Nephron progenitor cell (in vitro differentiated cells): ENCODE data around the gene MYCL.

ENCODE experiments used
- DNase-seq: peaks from one replicate; pipeline ENCODE4 v3.0.0; 2021
- H3K27ac Mint-ChIP-seq: 2 replicates; pipeline ENCODE4 v1.8.0; 2021; ENCODE audit warnings: mild to moderate bottlenecking, moderate library complexity, mixed read lengths
- H3K27me3 Mint-ChIP-seq: 2 replicates; pipeline ENCODE4 v1.8.0; 2021; ENCODE audit warnings: mild to moderate bottlenecking, low read depth, mixed read lengths; ENCODE audit not compliant: poor library complexity
- H3K36me3 Mint-ChIP-seq: 2 replicates; pipeline ENCODE4 v1.8.0; 2021; ENCODE audit warnings: low read depth, mixed read lengths
- H3K4me1 Mint-ChIP-seq: 2 replicates; pipeline ENCODE4 v1.8.0; 2021; ENCODE audit warnings: mixed read lengths
- H3K4me3 Mint-ChIP-seq: 2 replicates; pipeline ENCODE4 v1.8.0; 2021; ENCODE audit warnings: mild to moderate bottlenecking, moderate library complexity, mixed read lengths
- H3K9me3 Mint-ChIP-seq: 2 replicates; pipeline ENCODE4 v1.8.0; 2021; ENCODE audit warnings: mild to moderate bottlenecking, moderate library complexity, mixed read lengths
- CTCF ChIP-seq: fragments of 200-600 bp; sonication (generic); IDR thresholded peaks from 2 replicates; pipeline ENCODE4 v1.5.0; 2021; ENCODE audit warnings: antibody characterized with exemption

Gene MYCL

GRCh38 chr1:39910263-39910662 is 8.5 kb upstream of the MYCL start:
- no peak for DNase-seq
- Mint-ChIP-seq H3K4me1 (no peaks in the 10 kb centered on the region), H3K27ac (no peak overlapping the region), H3K9me3 (peaks cover 24% of the 10 kb centered on the region), H3K27me3 (peaks cover 15% of the 10 kb centered on the region), H3K36me3 (peaks cover 5% of the 10 kb centered on the region), H3K4me3 (no peak overlapping the region)
- TF ChIP-seq CTCF = no peak

- no peaks in the 10 kb centered on the region for H3K4me1 Mint-ChIP-seq
- no peak overlapping the region for H3K27ac Mint-ChIP-seq
- H3K4me3 Mint-ChIP-seq = no peak overlapping the region
- peaks cover 5% of the 10 kb centered on the region for H3K36me3 Mint-ChIP-seq
- no peak for DNase-seq
- no peak for TF ChIP-seq CTCF
- H3K27me3 Mint-ChIP-seq = peaks cover 32% of the 10 kb centered on the region
- H3K9me3 Mint-ChIP-seq = peaks cover 24% of the 10 kb centered on the region
These were observed 6.8 kb upstream of the MYCL start for GRCh38 chr1:39908534-39908933.

- Mint-ChIP-seq H3K36me3 (peaks cover 5% of the 10 kb centered on the region), H3K4me3 (no peak overlapping the region), H3K9me3 (peaks cover 28% of the 10 kb centered on the region), H3K27ac (no peak overlapping the region), H3K27me3 (peaks cover 39% of the 10 kb centered on the region), H3K4me1 (no peaks in the 10 kb centered on the region)
- DNase-seq = no peak
- no peak for TF ChIP-seq CTCF
These were observed 6.1 kb upstream of the MYCL start for GRCh38 chr1:39907528-39908453.

- no peak overlapping the region for H3K4me3 Mint-ChIP-seq
- no peak overlapping the region for H3K27ac Mint-ChIP-seq
- no peak for TF ChIP-seq CTCF
- H3K4me1 Mint-ChIP-seq = peaks cover 6% of the 10 kb centered on the region
- H3K36me3 Mint-ChIP-seq = peaks cover 5% of the 10 kb centered on the region
- DNase-seq = no peak
- peaks cover 28% of the 10 kb centered on the region for H3K9me3 Mint-ChIP-seq
- H3K27me3 Mint-ChIP-seq = peaks cover 46% of the 10 kb centered on the region
These were observed 3.5 kb upstream of the MYCL start for GRCh38 chr1:39905172-39905571.

GRCh38 chr1:39902460-39902807 is 717 bp upstream of the MYCL start:
- peak overlapping the region; percentile 79 for H3K4me3 Mint-ChIP-seq
- no peak overlapping the region for H3K27ac Mint-ChIP-seq
- H3K27me3 Mint-ChIP-seq = peaks cover 44% of the 10 kb centered on the region
- H3K36me3 Mint-ChIP-seq = no peaks in the 10 kb centered on the region
- peaks cover 3% of the 10 kb centered on the region for H3K9me3 Mint-ChIP-seq
- no peak for DNase-seq
- no peak for TF ChIP-seq CTCF
- peaks cover 33% of the 10 kb centered on the region for H3K4me1 Mint-ChIP-seq

GRCh38 chr1:39901464-39901713 is 328 bp downstream of the MYCL start:
- Mint-ChIP-seq H3K9me3 (peaks cover 3% of the 10 kb centered on the region), H3K4me3 (peak overlapping the region; percentile 88), H3K27me3 (peaks cover 44% of the 10 kb centered on the region), H3K27ac (no peak overlapping the region), H3K36me3 (no peaks in the 10 kb centered on the region), H3K4me1 (peaks cover 44% of the 10 kb centered on the region)
- DNase-seq = no peak
- no peak for TF ChIP-seq CTCF
